Mammary epithelial cell (primary cell): ENCODE data around the gene CDH4.

Experiments
- EZH2 ChIP-seq: IDR thresholded peaks from 2 replicates; pipeline ENCODE4 v1.6.1; 2012; ENCODE audit warnings: low read length, inconsistent platforms, borderline replicate concordance
- TF ChIP-seq, protein P1 (sequence below), 2 donors: IDR thresholded peaks in 1 of 2; conservative IDR thresholded peaks in 1 of 2; 2 replicates each; pipeline ENCODE4 v1.5.1; 2011 to 2012; ENCODE audit warnings: inconsistent platforms in 2 of 2, low read length in 2 of 2, mild to moderate bottlenecking in 2 of 2, control low read depth in 1 of 2, low read depth in 1 of 2; ENCODE audit not compliant: insufficient read depth in 1 of 2; ENCODE audit errors: extremely low read depth in 1 of 2

DNA sequence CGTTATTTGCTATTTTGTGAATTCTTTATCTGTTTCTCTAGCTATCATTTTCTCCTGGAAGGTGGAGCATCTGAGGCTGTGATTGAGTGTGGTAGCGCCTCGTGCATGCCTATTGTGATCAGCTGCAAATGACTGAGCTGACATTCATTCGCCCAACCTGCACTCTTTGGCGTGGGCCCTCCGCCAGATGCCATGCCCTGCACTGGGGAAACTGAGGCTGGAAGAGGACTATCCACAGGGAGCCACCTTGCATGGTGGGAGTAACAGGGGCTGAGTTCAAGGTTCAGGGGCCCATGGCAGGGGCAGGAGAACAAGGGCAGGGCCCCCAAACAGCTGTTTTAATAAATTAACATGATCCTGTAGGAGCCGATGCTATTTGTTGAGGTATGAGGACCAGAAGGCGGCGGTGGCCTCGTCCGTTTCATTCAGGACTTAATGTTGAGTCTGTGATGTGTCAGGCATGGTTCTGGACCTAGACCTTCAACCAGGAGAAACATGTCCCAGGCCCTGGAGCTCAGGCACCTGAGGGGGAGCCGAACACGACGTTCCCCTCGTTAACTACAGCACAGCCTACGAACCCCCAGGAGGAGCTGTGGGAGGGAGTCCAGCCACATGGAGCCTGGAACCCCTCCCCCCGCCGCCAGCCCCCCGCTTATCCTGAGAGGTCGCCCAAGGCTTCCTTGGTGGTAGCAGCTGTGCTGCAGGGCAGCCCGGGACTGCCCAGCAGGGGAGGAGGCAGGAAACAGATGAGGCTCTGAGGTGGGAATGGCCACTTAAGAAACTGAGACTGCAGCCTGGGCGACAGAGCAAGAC is 242.9 kb downstream of the CDH4 start:
- TF ChIP-seq, protein P1, sequence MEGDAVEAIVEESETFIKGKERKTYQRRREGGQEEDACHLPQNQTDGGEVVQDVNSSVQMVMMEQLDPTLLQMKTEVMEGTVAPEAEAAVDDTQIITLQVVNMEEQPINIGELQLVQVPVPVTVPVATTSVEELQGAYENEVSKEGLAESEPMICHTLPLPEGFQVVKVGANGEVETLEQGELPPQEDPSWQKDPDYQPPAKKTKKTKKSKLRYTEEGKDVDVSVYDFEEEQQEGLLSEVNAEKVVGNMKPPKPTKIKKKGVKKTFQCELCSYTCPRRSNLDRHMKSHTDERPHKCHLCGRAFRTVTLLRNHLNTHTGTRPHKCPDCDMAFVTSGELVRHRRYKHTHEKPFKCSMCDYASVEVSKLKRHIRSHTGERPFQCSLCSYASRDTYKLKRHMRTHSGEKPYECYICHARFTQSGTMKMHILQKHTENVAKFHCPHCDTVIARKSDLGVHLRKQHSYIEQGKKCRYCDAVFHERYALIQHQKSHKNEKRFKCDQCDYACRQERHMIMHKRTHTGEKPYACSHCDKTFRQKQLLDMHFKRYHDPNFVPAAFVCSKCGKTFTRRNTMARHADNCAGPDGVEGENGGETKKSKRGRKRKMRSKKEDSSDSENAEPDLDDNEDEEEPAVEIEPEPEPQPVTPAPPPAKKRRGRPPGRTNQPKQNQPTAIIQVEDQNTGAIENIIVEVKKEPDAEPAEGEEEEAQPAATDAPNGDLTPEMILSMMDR (conservative IDR thresholded peaks at IDR 0.05 in 1 of 2, IDR thresholded peaks at IDR 0.05 in 1 of 2; ENCODE audit: extremely low read depth in 1 of 2, insufficient read depth in 1 of 2, low read depth in 1 of 2, low read length in 2 of 2), result no peak
- TF ChIP-seq EZH2, result no peak
